Tibial nerve (tissue), 4 donors: Measurements from ENCODE around the gene SLC25A13. TPM values are rescaled to one million over a fixed set of nuclear protein-coding genes. Genes with fewer than 3 reads are reported as not detected.
A peak's percentile ranks its signal among the peaks of the same experiment; 100 is the strongest.

Source experiments
- DNase-seq, 2 donors: peaks; one replicate each; pipeline ENCODE4 v3.0.0-alpha.2; 2019; ENCODE audit warnings: low spot score in 2 of 2
- H3K27ac ChIP-seq, 4 donors: fragments of 200-600 bp; sonication (generic) in 3 of 4; one replicate each; pipeline ENCODE4 v1.5.1; 2017 to 2019; ENCODE audit warnings: mild to moderate bottlenecking in 1 of 4
- H3K27me3 ChIP-seq, 2 donors: fragments of 200-600 bp; sonication (generic) in 1 of 2; one replicate each; pipeline versions ENCODE4 v1.5.1 to v1.6.0; 2017 to 2019
- H3K36me3 ChIP-seq, 3 donors: fragments of 200-600 bp; sonication (generic); one replicate each; pipeline ENCODE4 v1.5.1; 2018 to 2019
- H3K4me1 ChIP-seq, 4 donors: fragments of 200-600 bp; sonication (generic) in 3 of 4; one replicate each; pipeline ENCODE4 v1.5.1; 2017 to 2019
- H3K4me3 ChIP-seq, 4 donors: fragments of 200-600 bp; sonication (generic) in 3 of 4; one replicate each; pipeline ENCODE4 v1.5.1; 2017 to 2019; ENCODE audit warnings: mild to moderate bottlenecking in 1 of 4, moderate library complexity in 1 of 4
- H3K9me3 ChIP-seq, 4 donors: fragments of 200-600 bp; sonication (generic) in 3 of 4; one replicate each; pipeline ENCODE4 v1.5.1; 2017 to 2019
- EP300 ChIP-seq, 2 donors: sonication (generic); formaldehyde crosslinking; IDR thresholded peaks; one replicate each; pipeline ENCODE4 v1.6.1; 2017; ENCODE audit warnings: antibody characterized with exemption in 2 of 2, mild to moderate bottlenecking in 1 of 2
- POLR2A ChIP-seq, 2 donors: fragments of 450-650 bp; IDR thresholded peaks; one replicate each; pipeline ENCODE4 v1.6.1; 2017; ENCODE audit warnings: antibody characterized with exemption in 2 of 2, mild to moderate bottlenecking in 2 of 2, moderate library complexity in 2 of 2
- WGBS, 2 donors: methylation state at CpG; one replicate each; pipeline ENCODE4 v1.1.5; 2018; 5-methylcytosine and 5-hydroxymethylcytosine counted together
- small RNA-seq: library from RNA; depleted of rRNA; stranded (forward); fragments of <200 nt; gene quantifications from one replicate; pipeline ENCODE3, GENCODE V24; 2016
- total RNA-seq, 4 donors: library from RNA; depleted of rRNA; stranded (reverse); fragments of >200 nt; gene quantifications; one replicate each; pipeline ENCODE4 v1.1.0, GENCODE V29; 2016
- TF ChIP-seq, protein P1 (sequence below), 5 experiments: fragments of 200-600 bp in 3 of 5; fragments of 450-650 bp in 2 of 5; sonication (generic) in 3 of 5; IDR thresholded peaks; one replicate each; pipeline ENCODE4 v1.5.1; 2016 to 2019; ENCODE audit warnings: antibody characterized with exemption in 5 of 5, mild to moderate bottlenecking in 3 of 5, moderate library complexity in 2 of 5

Gene SLC25A13
- total RNA-seq, 4 donors from 2014 or later = 22.2 to 42.2 (median 29.6) TPM

DNA sequence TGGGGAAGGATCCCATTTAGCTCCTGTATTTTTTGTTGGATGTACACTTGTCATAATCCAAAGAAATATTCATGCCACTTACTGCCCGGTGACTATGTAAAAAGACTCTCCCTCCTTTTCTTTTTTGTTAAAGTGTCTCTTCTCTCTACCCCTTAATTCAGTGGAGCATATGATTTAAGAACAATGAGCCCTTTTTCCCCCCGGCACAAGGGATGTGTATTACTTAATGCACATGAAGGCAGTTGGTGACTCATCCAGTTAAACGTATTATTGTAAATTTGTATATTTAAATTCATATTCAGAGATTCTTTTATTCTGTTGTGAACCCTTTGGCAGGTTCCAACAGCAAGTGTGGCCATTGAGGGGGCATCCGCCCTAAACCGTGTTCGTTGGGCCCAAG is 241.9 kb downstream of the SLC25A13 start:
- Histone ChIP-seq H3K4me1 (peaks cover 0 to 13% (median 0%) of the 10 kb centered on the region in 4 donors), H3K27ac (no peak overlapping the region), H3K9me3 (no peaks in the 10 kb centered on the region), H3K4me3 (no peak overlapping the region), H3K36me3 (no peaks in the 10 kb centered on the region), H3K27me3 (no peaks in the 10 kb centered on the region)
- no peak for TF ChIP-seq POLR2A (IDR thresholded peaks at IDR 0.05)
- no peak for DNase-seq
- WGBS, 2 donors = 65 to 83% methylated on average over 6 of the region's 6 CpGs

DNA sequence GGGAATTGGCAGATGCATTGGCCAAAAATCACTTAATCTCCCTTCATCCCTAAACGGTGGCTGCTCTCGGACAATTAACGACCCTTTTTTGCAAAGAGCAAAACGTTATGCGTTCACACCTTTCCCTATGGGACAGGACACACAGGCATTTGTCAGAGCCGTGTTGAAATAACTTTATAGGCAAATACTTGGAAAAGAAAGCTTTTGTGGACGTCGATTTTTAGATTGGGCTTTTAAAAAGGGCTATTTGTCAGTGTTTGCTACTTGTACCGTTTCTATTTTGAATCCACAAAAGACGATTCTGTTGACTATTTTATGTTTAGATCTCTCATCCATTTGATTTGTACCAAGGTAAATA is 245.6 kb downstream of the SLC25A13 start:
- Histone ChIP-seq H3K27me3 (no peaks in the 10 kb centered on the region), H3K9me3 (no peaks in the 10 kb centered on the region), H3K4me1 (peaks cover 0 to 10% (median 0%) of the 10 kb centered on the region in 4 donors), H3K36me3 (no peaks in the 10 kb centered on the region), H3K27ac (no peak overlapping the region), H3K4me3 (peak overlapping the region; percentile 30 to 57 (median 42))
- no peak for DNase-seq
- WGBS, 2 donors = 15 to 17% methylated on average over 10 of the region's 10 CpGs
- TF ChIP-seq EP300 (IDR thresholded peaks at IDR 0.05) = no peak
- TF ChIP-seq, protein P1, sequence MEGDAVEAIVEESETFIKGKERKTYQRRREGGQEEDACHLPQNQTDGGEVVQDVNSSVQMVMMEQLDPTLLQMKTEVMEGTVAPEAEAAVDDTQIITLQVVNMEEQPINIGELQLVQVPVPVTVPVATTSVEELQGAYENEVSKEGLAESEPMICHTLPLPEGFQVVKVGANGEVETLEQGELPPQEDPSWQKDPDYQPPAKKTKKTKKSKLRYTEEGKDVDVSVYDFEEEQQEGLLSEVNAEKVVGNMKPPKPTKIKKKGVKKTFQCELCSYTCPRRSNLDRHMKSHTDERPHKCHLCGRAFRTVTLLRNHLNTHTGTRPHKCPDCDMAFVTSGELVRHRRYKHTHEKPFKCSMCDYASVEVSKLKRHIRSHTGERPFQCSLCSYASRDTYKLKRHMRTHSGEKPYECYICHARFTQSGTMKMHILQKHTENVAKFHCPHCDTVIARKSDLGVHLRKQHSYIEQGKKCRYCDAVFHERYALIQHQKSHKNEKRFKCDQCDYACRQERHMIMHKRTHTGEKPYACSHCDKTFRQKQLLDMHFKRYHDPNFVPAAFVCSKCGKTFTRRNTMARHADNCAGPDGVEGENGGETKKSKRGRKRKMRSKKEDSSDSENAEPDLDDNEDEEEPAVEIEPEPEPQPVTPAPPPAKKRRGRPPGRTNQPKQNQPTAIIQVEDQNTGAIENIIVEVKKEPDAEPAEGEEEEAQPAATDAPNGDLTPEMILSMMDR (IDR thresholded peaks at IDR 0.05) = no peak
- TF ChIP-seq POLR2A (IDR thresholded peaks at IDR 0.05) = no peak

DNA sequence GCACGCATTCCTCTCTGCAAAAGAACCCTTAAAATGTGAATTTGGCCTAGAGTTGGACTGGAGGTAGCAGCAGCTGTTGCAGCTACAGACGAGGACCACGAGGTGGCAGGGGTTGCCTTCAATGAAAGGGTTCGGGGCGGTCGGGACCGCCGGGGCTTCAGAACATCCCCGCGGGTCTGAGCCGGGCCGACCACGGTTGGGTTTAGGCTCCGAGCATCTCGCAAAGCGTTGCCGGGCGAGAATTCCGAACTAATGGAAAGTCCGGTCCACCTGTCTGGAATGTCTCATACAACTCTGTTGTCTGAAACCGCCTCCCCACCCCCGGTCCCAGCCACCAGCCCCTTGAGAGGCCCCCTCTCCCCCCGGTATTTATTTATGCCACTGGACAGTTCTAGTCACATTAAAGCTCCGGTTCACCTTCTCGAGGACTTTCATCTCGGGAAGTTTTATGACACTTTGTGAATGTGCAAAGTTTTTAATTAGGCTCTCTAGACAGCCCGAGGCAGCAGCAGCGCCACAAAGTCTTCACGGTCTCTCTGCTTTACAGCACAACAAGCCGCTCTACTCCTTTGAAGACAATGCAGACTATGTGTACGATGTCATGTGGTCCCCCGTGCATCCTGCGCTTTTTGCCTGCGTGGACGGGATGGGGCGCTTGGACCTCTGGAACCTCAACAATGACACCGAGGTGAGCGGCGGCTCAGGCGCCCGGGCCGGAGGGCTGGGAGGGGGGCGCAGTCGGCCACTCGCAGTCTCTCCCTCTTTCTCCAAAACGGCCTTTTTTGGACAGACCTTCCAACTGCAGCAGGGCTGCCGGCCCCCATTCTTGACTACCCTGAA is 246.2 kb downstream of the SLC25A13 start:
- Histone ChIP-seq H3K4me3 (peak overlapping the region; percentile 30 to 57 (median 42)), H3K27me3 (no peaks in the 10 kb centered on the region), H3K27ac (no peak overlapping the region), H3K9me3 (no peaks in the 10 kb centered on the region), H3K4me1 (peaks cover 0 to 10% (median 0%) of the 10 kb centered on the region in 4 donors), H3K36me3 (no peaks in the 10 kb centered on the region)
- TF ChIP-seq, protein P1 (IDR thresholded peaks at IDR 0.05) = peak; percentile 56 to 90 (median 78)
- TF ChIP-seq EP300 (IDR thresholded peaks at IDR 0.05) = no peak
- TF ChIP-seq POLR2A (IDR thresholded peaks at IDR 0.05) = no peak
- 2 to 3% methylated on average over 44 to 47 of the region's 47 CpGs for WGBS, 2 donors
- DNase-seq = peak in 1 of 2 donors; percentile 40

DNA sequence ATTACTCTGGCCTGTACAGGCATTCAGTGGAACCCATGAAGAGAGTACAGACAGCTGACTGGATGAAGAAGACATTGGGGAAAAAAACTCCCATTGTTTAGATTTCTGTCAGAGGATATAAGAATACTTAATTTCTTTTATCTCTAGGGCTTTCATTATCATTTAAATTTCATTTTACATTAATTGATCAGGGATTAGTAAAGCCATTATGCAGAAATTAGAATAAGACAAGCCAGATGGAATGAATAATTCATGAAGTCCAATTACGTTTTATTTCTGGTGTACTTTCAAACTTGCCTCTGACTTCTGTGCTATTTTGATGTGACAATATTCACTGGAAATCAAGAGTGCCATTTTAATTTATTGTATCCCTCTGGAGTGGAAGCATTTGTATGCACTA is 247.0 kb downstream of the SLC25A13 start:
- WGBS, 2 donors = 50 to 57% methylated on average over 1 of the region's 1 CpG
- DNase-seq = no peak
- Histone ChIP-seq H3K9me3 (no peaks in the 10 kb centered on the region), H3K4me1 (peaks cover 0 to 10% (median 0%) of the 10 kb centered on the region in 4 donors), H3K36me3 (no peaks in the 10 kb centered on the region), H3K27ac (no peak overlapping the region), H3K27me3 (no peaks in the 10 kb centered on the region), H3K4me3 (no peak overlapping the region)
- TF ChIP-seq POLR2A (IDR thresholded peaks at IDR 0.05) = no peak
- TF ChIP-seq, protein P1 (IDR thresholded peaks at IDR 0.05) = no peak
- TF ChIP-seq EP300 (IDR thresholded peaks at IDR 0.05) = no peak

Small RNA genes lying within 50 kb of the gene (small RNA-seq; reads per million reads assigned to genes)
- gene AC084368.1 (not detected), gene MIR591 (not detected), gene RNU6-364P (not detected), gene RNU6-532P (not detected)
